ENCODE measurements around the gene IFIH1.

IFIH1 gene

GRCh38 chr2:162312853-162313252, 5.6 kb downstream of the IFIH1 start:
- no peak overlapping the region for H3K4me3 ChIP-seq (ENCODE audit: low read depth, low read length)
- TF ChIP-seq CTCF (IDR thresholded peaks at IDR 0.05; ENCODE audit: low read depth, low read length), result no peak

- TF ChIP-seq CTCF (IDR thresholded peaks at IDR 0.05; ENCODE audit: low read depth, low read length), result no peak
- no peak overlapping the region for H3K4me3 ChIP-seq (ENCODE audit: low read depth, low read length)
Measured at GRCh38 chr2:162308747-162309503, 9.6 kb downstream of the IFIH1 start.

- no peak overlapping the region for H3K4me3 ChIP-seq (ENCODE audit: low read depth, low read length)
- no peak for TF ChIP-seq CTCF (IDR thresholded peaks at IDR 0.05; ENCODE audit: low read depth, low read length)
Measured at GRCh38 chr2:162305901-162306300, 12.6 kb downstream of the IFIH1 start.

- no peak for TF ChIP-seq CTCF (IDR thresholded peaks at IDR 0.05; ENCODE audit: low read depth, low read length)
- no peak overlapping the region for H3K4me3 ChIP-seq (ENCODE audit: low read depth, low read length)
Measured at GRCh38 chr2:162301877-162302276, 16.6 kb downstream of the IFIH1 start.

- H3K4me3 ChIP-seq (ENCODE audit: low read depth, low read length), result no peak overlapping the region
- peak; percentile 53; the same call in 1 of the 2 replicates for TF ChIP-seq CTCF (IDR thresholded peaks at IDR 0.05; ENCODE audit: low read depth, low read length)
Measured at GRCh38 chr2:162301151-162301804, 17.2 kb downstream of the IFIH1 start.

GRCh38 chr2:162300266-162300665, 18.2 kb downstream of the IFIH1 start:
- TF ChIP-seq CTCF (IDR thresholded peaks at IDR 0.05; ENCODE audit: low read depth, low read length), result no peak
- H3K4me3 ChIP-seq (ENCODE audit: low read depth, low read length), result no peak overlapping the region

GRCh38 chr2:162298669-162299335, 19.7 kb downstream of the IFIH1 start:
- TF ChIP-seq CTCF (IDR thresholded peaks at IDR 0.05; ENCODE audit: low read depth, low read length), result no peak
- no peak overlapping the region for H3K4me3 ChIP-seq (ENCODE audit: low read depth, low read length)

All from WI38 (cell line).